Activated naive CD4-positive, alpha-beta T cell treated with anti-CD3 and anti-CD28 coated beads, Interleukin-2, amount 10 ng/mL, durations not matched to agents 7 days and 5 days (primary cell): ENCODE measurements around the gene SH3RF3.
"Not testable (repeated sequence)": the region's sequence is repeated elsewhere in the genome, so short reads cannot be mapped to it uniquely, and the experiment has no call there.

ENCODE experiments used
- CTCF ChIA-PET: fragments of 350-600 bp; sonication (Branson Sonifier 250); formaldehyde crosslinking; loops from one replicate; lab custom pipeline; 2021; ENCODE audit warnings: antibody characterized with exemption; lab: Charles Lee
- DNase-seq: peaks from one replicate; pipeline ENCODE4 v3.0.0-alpha.2; 2020
- H3K27ac Mint-ChIP-seq: one replicate; pipeline ENCODE4 v1.8.0; 2021; ENCODE audit warnings: mild to moderate bottlenecking, moderate library complexity, mixed read lengths
- H3K27me3 Mint-ChIP-seq: one replicate; pipeline ENCODE4 v1.8.0; 2021; ENCODE audit warnings: mild to moderate bottlenecking, mixed read lengths
- H3K36me3 Mint-ChIP-seq: one replicate; pipeline ENCODE4 v1.8.0; 2021; ENCODE audit warnings: mixed read lengths
- H3K4me1 Mint-ChIP-seq: one replicate; pipeline ENCODE4 v1.8.0; 2021; ENCODE audit warnings: mixed read lengths
- H3K4me3 Mint-ChIP-seq: one replicate; pipeline ENCODE4 v1.8.0; 2021; ENCODE audit warnings: mild to moderate bottlenecking, moderate library complexity, mixed read lengths
- H3K9me3 Mint-ChIP-seq: one replicate; pipeline ENCODE4 v1.8.0; 2021; ENCODE audit warnings: mixed read lengths

SH3RF3 gene

GRCh38 chr2:109216332-109216731 lies 87.3 kb downstream of the SH3RF3 start:
- Mint-ChIP-seq H3K27ac (no peak overlapping the region), H3K36me3 (no peaks in the 10 kb centered on the region), H3K27me3 (peaks cover 78% of the 10 kb centered on the region), H3K9me3 (peaks cover 2% of the 10 kb centered on the region), H3K4me1 (peaks cover 70% of the 10 kb centered on the region), H3K4me3 (no peak overlapping the region)
- DNase-seq: no peak
- CTCF ChIA-PET: interaction anchor here (0.8 to 1.2 kb wide), 3 partner anchors 11 to 133 kb away, joined by 3 read pairs; no protein-coding TSS in a partner anchor

- Mint-ChIP-seq H3K36me3 (no peaks in the 10 kb centered on the region), H3K4me1 (peaks cover 67% of the 10 kb centered on the region), H3K27me3 (peaks cover 68% of the 10 kb centered on the region), H3K4me3 (no peak overlapping the region), H3K9me3 (peaks cover 2% of the 10 kb centered on the region), H3K27ac (peak overlapping the region; percentile 78)
- CTCF ChIA-PET: interaction anchor here (1.1 kb wide), 1 partner anchor 293 kb away, joined by 3 read pairs; no protein-coding TSS in a partner anchor
- DNase-seq: no peak
Observed at GRCh38 chr2:109217362-109218086, 88.5 kb downstream of the SH3RF3 start.

- Mint-ChIP-seq H3K4me3 (peak overlapping the region; percentile 19), H3K27me3 (peaks cover 68% of the 10 kb centered on the region)
Observed at GRCh38 chr2:109218087-109218791, 89.2 kb downstream of the SH3RF3 start.

GRCh38 chr2:109218792-109219126 lies 89.8 kb downstream of the SH3RF3 start:
- H3K36me3 Mint-ChIP-seq: no peaks in the 10 kb centered on the region
- no peak overlapping the region for H3K27ac Mint-ChIP-seq
- H3K9me3 Mint-ChIP-seq: peaks cover 2% of the 10 kb centered on the region
- H3K27me3 Mint-ChIP-seq: peaks cover 68% of the 10 kb centered on the region
- H3K4me1 Mint-ChIP-seq: peaks cover 55% of the 10 kb centered on the region
- peak; percentile 17 for DNase-seq
- H3K4me3 Mint-ChIP-seq: no peak overlapping the region
- CTCF ChIA-PET: no interaction called here

More at GRCh38 chr2:109218087-109218791, 89.2 kb downstream of the SH3RF3 start:
- H3K36me3 Mint-ChIP-seq: no peaks in the 10 kb centered on the region
- peak overlapping the region; percentile 78 for H3K27ac Mint-ChIP-seq
- peaks cover 2% of the 10 kb centered on the region for H3K9me3 Mint-ChIP-seq
- H3K4me1 Mint-ChIP-seq: peaks cover 60% of the 10 kb centered on the region
- CTCF ChIA-PET: interaction anchor here (1.1 kb wide), 1 partner anchor 292 kb away, joined by 3 read pairs; no protein-coding TSS in a partner anchor
- peak; percentile 16 for DNase-seq

GRCh38 chr2:109220860-109221259 lies 91.9 kb downstream of the SH3RF3 start:
- no peak for DNase-seq
- CTCF ChIA-PET: no interaction called here
- Mint-ChIP-seq H3K4me3 (no peak overlapping the region), H3K36me3 (no peaks in the 10 kb centered on the region), H3K27ac (no peak overlapping the region), H3K9me3 (peaks cover 2% of the 10 kb centered on the region), H3K4me1 (peaks cover 37% of the 10 kb centered on the region), H3K27me3 (peaks cover 59% of the 10 kb centered on the region)

- H3K36me3 Mint-ChIP-seq, CTCF ChIA-PET, H3K4me3 Mint-ChIP-seq, H3K9me3 Mint-ChIP-seq, H3K27ac Mint-ChIP-seq: not testable (repeated sequence)
- peaks cover 56% of the 10 kb centered on the region for H3K27me3 Mint-ChIP-seq
- H3K4me1 Mint-ChIP-seq: peaks cover 33% of the 10 kb centered on the region
- peak; percentile 11 for DNase-seq
Observed at GRCh38 chr2:109221316-109221715, 92.3 kb downstream of the SH3RF3 start.

- Mint-ChIP-seq H3K36me3 (no peaks in the 10 kb centered on the region), H3K4me1 (peaks cover 22% of the 10 kb centered on the region), H3K9me3 (no peaks in the 10 kb centered on the region), H3K4me3 (no peak overlapping the region), H3K27ac (no peak overlapping the region), H3K27me3 (peaks cover 57% of the 10 kb centered on the region)
- CTCF ChIA-PET: no interaction called here
- DNase-seq: peak; percentile 3
Observed at GRCh38 chr2:109222422-109222821, 93.4 kb downstream of the SH3RF3 start.

GRCh38 chr2:109222825-109223471 lies 93.9 kb downstream of the SH3RF3 start:
- H3K27me3 Mint-ChIP-seq: peaks cover 57% of the 10 kb centered on the region
- DNase-seq: peak; percentile 5
- CTCF ChIA-PET: no interaction called here
- peaks cover 17% of the 10 kb centered on the region for H3K4me1 Mint-ChIP-seq
- H3K4me3 Mint-ChIP-seq: no peak overlapping the region
- H3K9me3 Mint-ChIP-seq: no peaks in the 10 kb centered on the region
- H3K27ac Mint-ChIP-seq: no peak overlapping the region
- no peaks in the 10 kb centered on the region for H3K36me3 Mint-ChIP-seq

- Mint-ChIP-seq H3K9me3 (no peaks in the 10 kb centered on the region), H3K4me3 (no peak overlapping the region), H3K27ac (no peak overlapping the region), H3K36me3 (no peaks in the 10 kb centered on the region), H3K27me3 (peaks cover 60% of the 10 kb centered on the region), H3K4me1 (peaks cover 11% of the 10 kb centered on the region)
- DNase-seq: no peak
- CTCF ChIA-PET: no interaction called here
Observed at GRCh38 chr2:109223490-109223889, 94.5 kb downstream of the SH3RF3 start.

GRCh38 chr2:109224341-109224740 lies 95.3 kb downstream of the SH3RF3 start:
- H3K4me1 Mint-ChIP-seq, CTCF ChIA-PET, H3K4me3 Mint-ChIP-seq, H3K9me3 Mint-ChIP-seq, H3K36me3 Mint-ChIP-seq, H3K27ac Mint-ChIP-seq: not testable (repeated sequence)
- peaks cover 62% of the 10 kb centered on the region for H3K27me3 Mint-ChIP-seq
- peak; percentile 3 for DNase-seq

- peaks cover 71% of the 10 kb centered on the region for H3K27me3 Mint-ChIP-seq
- H3K4me1 Mint-ChIP-seq: peaks cover 4% of the 10 kb centered on the region
- no peak overlapping the region for H3K4me3 Mint-ChIP-seq
- no peaks in the 10 kb centered on the region for H3K9me3 Mint-ChIP-seq
- CTCF ChIA-PET: interaction anchor here (1.1 kb wide), 1 partner anchor 98 kb away, joined by 4 read pairs; no protein-coding TSS in a partner anchor
- DNase-seq: no peak
- no peak overlapping the region for H3K27ac Mint-ChIP-seq
- H3K36me3 Mint-ChIP-seq: no peaks in the 10 kb centered on the region
Observed at GRCh38 chr2:109225170-109225782, 96.3 kb downstream of the SH3RF3 start.

- no peaks in the 10 kb centered on the region for H3K9me3 Mint-ChIP-seq
- H3K4me3 Mint-ChIP-seq: no peak overlapping the region
- no peaks in the 10 kb centered on the region for H3K36me3 Mint-ChIP-seq
- H3K4me1 Mint-ChIP-seq: peaks cover 4% of the 10 kb centered on the region
- H3K27me3 Mint-ChIP-seq: peaks cover 77% of the 10 kb centered on the region
- CTCF ChIA-PET: interaction anchor here (1.1 kb wide), 1 partner anchor 99 kb away, joined by 4 read pairs; no protein-coding TSS in a partner anchor
- H3K27ac Mint-ChIP-seq: no peak overlapping the region
- no peak for DNase-seq
Observed at GRCh38 chr2:109226128-109226527, 97.1 kb downstream of the SH3RF3 start.

- Mint-ChIP-seq H3K27ac (no peak overlapping the region), H3K4me3 (no peak overlapping the region), H3K36me3 (no peaks in the 10 kb centered on the region), H3K4me1 (peaks cover 4% of the 10 kb centered on the region), H3K9me3 (no peaks in the 10 kb centered on the region), H3K27me3 (peaks cover 76% of the 10 kb centered on the region)
- DNase-seq: no peak
- CTCF ChIA-PET: interaction anchor here (1.0 to 1.1 kb wide), 2 partner anchors 11 to 99 kb away, joined by 3 to 4 read pairs; no protein-coding TSS in a partner anchor
Observed at GRCh38 chr2:109226622-109227021, 97.6 kb downstream of the SH3RF3 start.
